Astrocyte (in vitro differentiated cells and primary cell): ENCODE measurements around the gene CDK7. TPM values are rescaled to one million over a fixed set of nuclear protein-coding genes. Genes with fewer than 3 reads are reported as not detected.

Experiments
- DNase-seq: peaks from one replicate; pipeline ENCODE4 v3.0.0-alpha.2; 2010; ENCODE audit warnings: low read depth
- FAIRE-seq: peaks from 2 replicates; lab custom pipeline; 2011; peaks lifted over from hg19 to GRCh38; lab: Jason Lieb, UNC
- H2AFZ ChIP-seq: 2 replicates; pipeline ENCODE4 v1.6.0; 2012; ENCODE audit warnings: low read depth, low read length, inconsistent platforms
- H3K27ac ChIP-seq: 2 replicates; pipeline ENCODE4 v1.5.1; 2011; ENCODE audit warnings: low read depth, low read length, inconsistent platforms
- H3K27me3 ChIP-seq: 2 replicates; pipeline ENCODE4 v1.6.0; 2011; ENCODE audit warnings: low read length, inconsistent platforms; ENCODE audit not compliant: insufficient read depth
- H3K36me3 ChIP-seq: 2 replicates; pipeline ENCODE4 v1.5.1; 2011; ENCODE audit warnings: low read length, inconsistent platforms; ENCODE audit not compliant: insufficient read depth
- H3K4me1 ChIP-seq: 2 replicates; pipeline ENCODE4 v1.5.1; 2011; ENCODE audit warnings: low read length, inconsistent platforms; ENCODE audit not compliant: insufficient read depth
- H3K4me2 ChIP-seq: 2 replicates; pipeline ENCODE4 v1.6.0; 2012; ENCODE audit warnings: low read length, inconsistent platforms
- H3K4me3 ChIP-seq: 2 replicates; pipeline ENCODE4 v1.5.1; 2011; ENCODE audit warnings: low read depth, mild to moderate bottlenecking, low read length, inconsistent platforms; ENCODE audit not compliant: insufficient read depth
- H3K79me2 ChIP-seq: 2 replicates; pipeline ENCODE4 v1.6.0; 2012; ENCODE audit warnings: mild to moderate bottlenecking, low read length, inconsistent platforms; ENCODE audit not compliant: insufficient read depth
- H3K9ac ChIP-seq: 2 replicates; pipeline ENCODE4 v1.6.0; 2012; ENCODE audit warnings: mild to moderate bottlenecking, low read length, inconsistent platforms
- H3K9me3 ChIP-seq: 2 replicates; pipeline ENCODE4 v1.5.1; 2012; ENCODE audit warnings: low read depth, mild to moderate bottlenecking, low read length, inconsistent platforms; ENCODE audit not compliant: insufficient read depth
- H4K20me1 ChIP-seq: 2 replicates; pipeline ENCODE4 v1.6.0; 2012; ENCODE audit warnings: low read length, inconsistent platforms; ENCODE audit not compliant: insufficient read depth
- H3K27ac Mint-ChIP-seq: one replicate; pipeline ENCODE4 v1.8.0; 2021; ENCODE audit warnings: mild to moderate bottlenecking, mixed read lengths; ENCODE audit not compliant: unreplicated experiment
- H3K27me3 Mint-ChIP-seq: one replicate; pipeline ENCODE4 v1.8.0; 2021; ENCODE audit warnings: low read depth, mixed read lengths; ENCODE audit not compliant: unreplicated experiment
- H3K36me3 Mint-ChIP-seq: one replicate; pipeline ENCODE4 v1.8.0; 2021; ENCODE audit warnings: low read depth, mixed read lengths; ENCODE audit not compliant: unreplicated experiment
- H3K4me1 Mint-ChIP-seq: one replicate; pipeline ENCODE4 v1.8.0; 2021; ENCODE audit warnings: low read depth, mixed read lengths; ENCODE audit not compliant: unreplicated experiment
- H3K4me3 Mint-ChIP-seq: one replicate; pipeline ENCODE4 v1.8.0; 2021; ENCODE audit warnings: mild to moderate bottlenecking, moderate library complexity, mixed read lengths; ENCODE audit not compliant: unreplicated experiment
- H3K9me3 Mint-ChIP-seq: one replicate; pipeline ENCODE4 v1.8.0; 2021; ENCODE audit warnings: mild to moderate bottlenecking, mixed read lengths; ENCODE audit not compliant: unreplicated experiment
- EZH2 ChIP-seq: IDR thresholded peaks from 2 replicates; pipeline ENCODE4 v1.6.1; 2012; ENCODE audit warnings: mild to moderate bottlenecking, low read length, inconsistent platforms; ENCODE audit not compliant: insufficient read depth
- total RNA-seq: library from RNA; stranded (reverse); gene quantifications from 2 replicates; pipeline ENCODE4 v1.2.1, GENCODE V29; 2021
- TF ChIP-seq, protein P1 (sequence below): IDR thresholded peaks from 2 replicates; pipeline ENCODE4 v1.5.1; 2011; ENCODE audit warnings: low read depth, mild to moderate bottlenecking, inconsistent platforms, low read length, moderate library complexity; ENCODE audit not compliant: insufficient read depth

CDK7 gene
- total RNA-seq, 1 donor from 2014 or later, result 58.3 TPM

DNA sequence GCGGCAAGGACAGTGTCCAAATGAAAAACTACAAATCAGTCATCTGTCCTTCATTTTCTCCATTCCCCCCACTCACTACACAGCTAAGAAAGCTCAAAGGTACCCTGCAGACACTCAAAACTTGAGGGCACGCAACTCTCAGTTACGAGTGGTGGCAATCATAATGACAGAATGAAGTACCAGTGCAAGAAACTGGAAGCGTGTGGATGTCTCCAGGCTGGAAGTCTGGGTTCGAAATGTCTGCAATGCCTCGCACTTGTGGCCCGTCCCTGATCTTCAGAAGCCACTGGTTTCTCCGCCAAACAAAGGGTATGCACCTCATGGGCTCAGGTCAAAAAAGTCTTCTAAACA lies 45.9 kb upstream of the CDK7 start:
- Histone ChIP-seq H3K4me1 (peaks cover 6% of the 10 kb centered on the region), H3K27me3 (no peaks in the 10 kb centered on the region), H3K9me3 (no peaks in the 10 kb centered on the region), H3K36me3 (no peaks in the 10 kb centered on the region), H3K79me2 (peaks cover 12% of the 10 kb centered on the region), H3K9ac (peak overlapping the region; percentile 93), H3K4me3 (peak overlapping the region; percentile 93), H3K27ac (peak overlapping the region; percentile 90), H4K20me1 (no peaks in the 10 kb centered on the region), H3K4me2 (peak overlapping the region; percentile 94), H2AFZ (peak overlapping the region; percentile 83)
- FAIRE-seq (no peak), DNase-seq (no peak)
- Mint-ChIP-seq H3K4me1 (no peaks in the 10 kb centered on the region), H3K4me3 (peak overlapping the region; percentile 97), H3K9me3 (no peaks in the 10 kb centered on the region), H3K36me3 (no peaks in the 10 kb centered on the region), H3K27me3 (no peaks in the 10 kb centered on the region), H3K27ac (peak overlapping the region; percentile 99)
- no peak for TF ChIP-seq EZH2
- TF ChIP-seq, protein P1, sequence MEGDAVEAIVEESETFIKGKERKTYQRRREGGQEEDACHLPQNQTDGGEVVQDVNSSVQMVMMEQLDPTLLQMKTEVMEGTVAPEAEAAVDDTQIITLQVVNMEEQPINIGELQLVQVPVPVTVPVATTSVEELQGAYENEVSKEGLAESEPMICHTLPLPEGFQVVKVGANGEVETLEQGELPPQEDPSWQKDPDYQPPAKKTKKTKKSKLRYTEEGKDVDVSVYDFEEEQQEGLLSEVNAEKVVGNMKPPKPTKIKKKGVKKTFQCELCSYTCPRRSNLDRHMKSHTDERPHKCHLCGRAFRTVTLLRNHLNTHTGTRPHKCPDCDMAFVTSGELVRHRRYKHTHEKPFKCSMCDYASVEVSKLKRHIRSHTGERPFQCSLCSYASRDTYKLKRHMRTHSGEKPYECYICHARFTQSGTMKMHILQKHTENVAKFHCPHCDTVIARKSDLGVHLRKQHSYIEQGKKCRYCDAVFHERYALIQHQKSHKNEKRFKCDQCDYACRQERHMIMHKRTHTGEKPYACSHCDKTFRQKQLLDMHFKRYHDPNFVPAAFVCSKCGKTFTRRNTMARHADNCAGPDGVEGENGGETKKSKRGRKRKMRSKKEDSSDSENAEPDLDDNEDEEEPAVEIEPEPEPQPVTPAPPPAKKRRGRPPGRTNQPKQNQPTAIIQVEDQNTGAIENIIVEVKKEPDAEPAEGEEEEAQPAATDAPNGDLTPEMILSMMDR, result no peak

GRCh38 chr5:69189162-69190086 lies 45.3 kb upstream of the CDK7 start, which contains the start of gene CENPH:
TSS of gene CENPH (plus strand) at chr5:69189583. CDS start at chr5:69189635, 52 bp downstream.
- no peaks in the 10 kb centered on the region for H3K27me3 Mint-ChIP-seq
- peak within 1 kb of the TSS; percentile 96 for H2AFZ ChIP-seq
- H3K4me3 ChIP-seq, result peak within 1 kb of the TSS; percentile 93
- no peaks in the 10 kb centered on the region for H3K27me3 ChIP-seq
- H3K4me2 ChIP-seq, result peak within 1 kb of the TSS; percentile 94
- FAIRE-seq (no peak), DNase-seq (peak; percentile 75)
- H3K4me1 Mint-ChIP-seq, result no peaks in the 10 kb centered on the region
- peak within 1 kb of the TSS; percentile 90 for H3K27ac ChIP-seq
- no peaks in the 10 kb centered on the region for H3K9me3 Mint-ChIP-seq
- H3K79me2 ChIP-seq, result peaks cover 12% of the 10 kb centered on the region
- peak within 1 kb of the TSS; percentile 99 for H3K27ac Mint-ChIP-seq
- no peaks in the 10 kb centered on the region for H3K36me3 ChIP-seq
- H3K9me3 ChIP-seq, result no peaks in the 10 kb centered on the region
- TF ChIP-seq EZH2, result no peak
- TF ChIP-seq, protein P1, result no peak
- H3K9ac ChIP-seq, result peak within 1 kb of the TSS; percentile 93
- peak within 1 kb of the TSS; percentile 97 for H3K4me3 Mint-ChIP-seq
- H4K20me1 ChIP-seq, result no peaks in the 10 kb centered on the region
- H3K4me1 ChIP-seq, result peaks cover 6% of the 10 kb centered on the region
- no peaks in the 10 kb centered on the region for H3K36me3 Mint-ChIP-seq

DNA sequence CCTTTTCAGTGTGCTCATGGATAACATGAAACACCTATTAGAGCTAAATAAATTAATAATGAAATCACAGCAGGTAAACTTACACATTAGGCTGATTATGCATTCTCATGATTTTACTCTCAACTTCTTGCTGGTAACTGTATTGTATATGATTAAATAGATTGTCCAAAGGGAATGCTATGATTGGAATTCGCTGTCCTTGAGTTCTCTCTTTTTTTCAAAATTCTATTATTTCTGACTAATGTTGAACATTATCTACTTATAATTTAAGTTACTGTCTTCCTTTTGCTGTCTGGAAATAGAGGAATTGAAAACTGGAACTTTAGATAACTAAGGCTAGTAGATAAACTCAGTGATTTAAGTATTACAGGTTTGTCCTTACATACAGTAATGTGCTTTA lies 32.2 kb upstream of the CDK7 start:
- Histone ChIP-seq H3K79me2 (no peaks in the 10 kb centered on the region), H3K4me3 (no peak overlapping the region), H3K4me1 (no peaks in the 10 kb centered on the region), H3K27me3 (no peaks in the 10 kb centered on the region), H4K20me1 (no peaks in the 10 kb centered on the region), H3K36me3 (peaks cover 2% of the 10 kb centered on the region), H3K4me2 (no peak overlapping the region), H3K27ac (no peak overlapping the region), H3K9me3 (no peaks in the 10 kb centered on the region), H3K9ac (no peak overlapping the region), H2AFZ (no peak overlapping the region)
- Mint-ChIP-seq H3K27ac (peak overlapping the region; percentile 11), H3K4me1 (peaks cover 7% of the 10 kb centered on the region), H3K4me3 (no peak overlapping the region), H3K27me3 (no peaks in the 10 kb centered on the region), H3K36me3 (no peaks in the 10 kb centered on the region), H3K9me3 (no peaks in the 10 kb centered on the region)
- FAIRE-seq (no peak), DNase-seq (no peak)
- TF ChIP-seq EZH2, result no peak
- TF ChIP-seq, protein P1, result no peak
